ENCODE results near the gene ARHGAP10. TPM values are rescaled to one million over a fixed set of nuclear protein-coding genes. Genes with fewer than 3 reads are reported as not detected.

The ARHGAP10 gene
- total and polyA plus RNA-seq, 3 donors from 2014 or later: 17.4 to 108 (median 83.5) TPM

- Histone ChIP-seq H3K4me3 (no peak overlapping the region), H3K4me1 (peaks cover 24% of the 10 kb centered on the region), H3K36me3 (ENCODE audit: low read depth, missing control alignments) (no peaks in the 10 kb centered on the region), H3K27me3 (no peaks in the 10 kb centered on the region), H3K27ac (no peak overlapping the region), H3K9me3 (no peaks in the 10 kb centered on the region)
- TF ChIP-seq POLR2A (IDR thresholded peaks at IDR 0.05) (no peak), CTCF (IDR thresholded peaks at IDR 0.05) (no peak)
- 92 to 94% methylated on average over 10 of the region's 10 CpGs for WGBS, 2 donors
- intact Hi-C loops (cut with DNase I; ENCODE audit: low total_unique reads): no loop called here
- DNase-seq: no peak
Measured at GRCh38 chr4:147776716-147777115, 44.8 kb downstream of the ARHGAP10 start.

GRCh38 chr4:147777456-147778091 is 45.7 kb downstream of the ARHGAP10 start:
- Histone ChIP-seq H3K4me1 (peaks cover 16% of the 10 kb centered on the region), H3K27ac (no peak overlapping the region), H3K36me3 (ENCODE audit: low read depth, missing control alignments) (no peaks in the 10 kb centered on the region), H3K9me3 (no peaks in the 10 kb centered on the region), H3K4me3 (no peak overlapping the region), H3K27me3 (no peaks in the 10 kb centered on the region)
- intact Hi-C loops (cut with DNase I; ENCODE audit: low total_unique reads): no loop called here
- 81 to 87% methylated on average over 5 of the region's 5 CpGs for WGBS, 2 donors
- no peak for DNase-seq
- TF ChIP-seq CTCF (IDR thresholded peaks at IDR 0.05): no peak
- no peak for TF ChIP-seq POLR2A (IDR thresholded peaks at IDR 0.05)

- no peak for TF ChIP-seq CTCF (IDR thresholded peaks at IDR 0.05)
- TF ChIP-seq POLR2A (IDR thresholded peaks at IDR 0.05): no peak
- 84 to 96% methylated on average over 6 to 7 of the region's 7 CpGs for WGBS, 2 donors
Measured at GRCh38 chr4:147778942-147779341, 47.1 kb downstream of the ARHGAP10 start.

GRCh38 chr4:147779451-147779850 is 47.6 kb downstream of the ARHGAP10 start:
- peaks cover 7% of the 10 kb centered on the region for H3K4me1 ChIP-seq
- DNase-seq: no peak
- H3K27me3 ChIP-seq: no peaks in the 10 kb centered on the region

More at GRCh38 chr4:147778942-147779341, 47.1 kb downstream of the ARHGAP10 start:
- no peaks in the 10 kb centered on the region for H3K27me3 ChIP-seq
- no peaks in the 10 kb centered on the region for H3K9me3 ChIP-seq
- H3K4me3 ChIP-seq: no peak overlapping the region
- H3K4me1 ChIP-seq: peaks cover 7% of the 10 kb centered on the region
- no peaks in the 10 kb centered on the region for H3K36me3 ChIP-seq (ENCODE audit: low read depth, missing control alignments)
- no peak overlapping the region for H3K27ac ChIP-seq
- DNase-seq: no peak
- intact Hi-C loops (cut with DNase I; ENCODE audit: low total_unique reads): no loop called here

More at GRCh38 chr4:147779451-147779850, 47.6 kb downstream of the ARHGAP10 start:
- intact Hi-C loops (cut with DNase I; ENCODE audit: low total_unique reads): no loop called here
- no peaks in the 10 kb centered on the region for H3K9me3 ChIP-seq
- TF ChIP-seq POLR2A (IDR thresholded peaks at IDR 0.05): no peak
- no peak for TF ChIP-seq CTCF (IDR thresholded peaks at IDR 0.05)
- H3K36me3 ChIP-seq (ENCODE audit: low read depth, missing control alignments): no peaks in the 10 kb centered on the region
- no peak overlapping the region for H3K4me3 ChIP-seq
- no peak overlapping the region for H3K27ac ChIP-seq

Measured in testis (tissue), 3 donors.